ENCODE data around the gene OPN4.

The OPN4 gene

GRCh38 chr10:86647773-86648703 is 6.3 kb upstream of the OPN4 start:
- DNase-seq = no peak

GRCh38 chr10:86648704-86649427 is 5.5 kb upstream of the OPN4 start:
- DNase-seq = no peak

GRCh38 chr10:86649471-86650150 is 4.7 kb upstream of the OPN4 start:
- DNase-seq = no peak

- DNase-seq = no peak
These were observed 4.2 kb upstream of the OPN4 start for GRCh38 chr10:86650151-86650550.

- no peak for DNase-seq
These were observed 3.3 kb upstream of the OPN4 start for GRCh38 chr10:86651021-86651471.

- DNase-seq = no peak
These were observed 2.6 kb upstream of the OPN4 start for GRCh38 chr10:86651631-86652331.

- no peak for DNase-seq
These were observed 1.8 kb upstream of the OPN4 start for GRCh38 chr10:86652361-86653202.

- no peak for DNase-seq
These were observed 968 bp upstream of the OPN4 start for GRCh38 chr10:86653379-86653778.

- no peak for DNase-seq
These were observed 360 bp upstream of the OPN4 start for GRCh38 chr10:86653987-86654386.

- DNase-seq = no peak
These were observed 810 bp downstream of the OPN4 start for GRCh38 chr10:86655173-86655540.

- no peak for DNase-seq
These were observed 1.2 kb downstream of the OPN4 start for GRCh38 chr10:86655596-86655995.

GRCh38 chr10:86657011-86657395 is 2.7 kb downstream of the OPN4 start:
- DNase-seq = no peak

- DNase-seq = no peak
These were observed 3.2 kb downstream of the OPN4 start for GRCh38 chr10:86657396-86658011.

- DNase-seq = no peak
These were observed 4.0 kb downstream of the OPN4 start for GRCh38 chr10:86658261-86658741.

GRCh38 chr10:86658751-86659150 is 4.4 kb downstream of the OPN4 start:
- no peak for DNase-seq

GRCh38 chr10:86659161-86659691 is 4.9 kb downstream of the OPN4 start:
- DNase-seq = no peak

- no peak for DNase-seq
These were observed 5.5 kb downstream of the OPN4 start for GRCh38 chr10:86659721-86660453.

GRCh38 chr10:86661161-86662025 is 7.0 kb downstream of the OPN4 start:
- no peak for DNase-seq
